Lung microvascular endothelial cell (primary cell): Measurements from ENCODE around the gene MCTP1. TPM values are rescaled to one million over a fixed set of nuclear protein-coding genes. Genes with fewer than 3 reads are reported as not detected.
"Not testable (repeated sequence)": the region's sequence is repeated elsewhere in the genome, so short reads cannot be mapped to it uniquely, and the experiment has no call there.

ENCODE experiments used
- DNase-seq, 2 donors: peaks; one replicate each; pipeline versions ENCODE4 v3.0.0 to v3.0.0-alpha.2; 2010; ENCODE audit warnings: low read depth in 2 of 2
- total RNA-seq: library from RNA; depleted of rRNA; stranded (reverse); fragments of >200 nt; gene quantifications from 2 replicates; pipeline ENCODE4 v1.2.1, GENCODE V29; 2014

Gene MCTP1
- total RNA-seq, 1 donor from 2014 or later: 55.8 TPM

GRCh38 chr5:95184924-95185323, 100.0 kb downstream of the MCTP1 start:
- no peak for DNase-seq

DNA sequence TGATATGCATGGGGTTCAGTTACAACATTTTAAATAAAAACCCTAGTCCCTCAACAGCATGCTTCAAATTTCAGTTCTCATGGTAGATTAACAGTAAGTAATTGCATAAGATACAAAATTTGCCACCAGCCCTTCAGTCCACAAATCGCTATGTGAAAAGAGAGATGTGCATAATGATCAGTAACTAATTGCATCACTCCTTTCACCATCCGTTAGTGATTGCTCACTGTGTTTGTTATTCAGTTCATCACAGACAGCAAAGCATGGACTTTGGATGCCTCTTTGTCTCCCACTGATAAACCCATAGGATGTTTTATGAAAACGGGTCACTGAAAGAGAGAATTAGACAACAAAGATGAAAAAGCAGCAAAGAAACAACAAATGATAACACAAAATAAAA, 103.2 kb downstream of the MCTP1 start:
- DNase-seq: no peak

DNA sequence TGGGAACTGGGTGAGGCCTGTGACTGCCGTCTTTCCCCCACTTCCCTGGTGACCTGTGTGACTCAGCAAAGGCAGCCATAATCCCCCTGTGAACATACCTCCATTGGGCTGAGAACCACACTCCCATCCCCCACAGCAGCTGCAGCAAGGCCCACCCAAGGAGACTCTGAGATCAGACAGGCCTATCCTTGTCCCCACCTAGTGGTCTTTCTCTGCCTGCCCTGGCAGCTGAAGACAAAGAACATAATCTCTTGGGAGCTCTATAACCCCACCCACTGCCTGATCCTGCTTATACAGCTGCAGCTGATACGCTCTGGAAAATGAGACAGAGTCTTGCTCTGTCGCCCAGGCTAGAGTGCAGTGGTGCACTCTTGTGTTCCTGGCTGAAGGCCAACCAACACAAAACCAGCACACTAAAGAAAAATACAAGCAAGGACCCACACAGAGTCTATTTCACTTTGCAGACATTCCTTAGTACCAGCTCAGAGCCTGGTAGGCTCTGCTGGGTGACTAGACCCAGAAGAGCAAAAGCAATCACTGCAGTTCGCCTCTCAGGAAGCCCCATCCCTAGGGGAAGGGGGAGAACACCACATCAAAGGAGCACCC, 106.7 kb downstream of the MCTP1 start:
- peak in 1 of 2 donors; percentile 5 for DNase-seq

GRCh38 chr5:95177456-95177855, 107.4 kb downstream of the MCTP1 start:
- DNase-seq: no peak

GRCh38 chr5:95175106-95175505, 109.8 kb downstream of the MCTP1 start:
- DNase-seq: no peak

DNA sequence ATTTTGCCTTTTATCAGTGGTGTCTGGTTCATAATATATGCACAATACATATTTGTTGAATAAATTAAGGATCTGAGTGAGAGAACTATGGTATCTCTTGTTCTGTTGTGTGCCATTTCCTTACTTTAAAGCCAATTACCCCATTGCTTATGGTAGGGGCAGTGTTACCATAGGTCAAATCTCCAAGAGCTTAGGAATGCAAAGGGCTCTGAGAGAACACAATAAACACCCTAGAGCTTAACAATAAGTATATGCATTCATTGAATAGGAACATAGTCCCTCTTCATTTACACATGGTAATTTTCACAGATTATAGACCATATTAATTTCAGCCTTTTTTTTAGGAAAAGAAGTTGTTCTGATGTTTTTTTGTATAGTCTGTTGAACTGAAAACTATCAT, 112.2 kb downstream of the MCTP1 start:
- DNase-seq: no peak

GRCh38 chr5:95164861-95165260, 120.0 kb downstream of the MCTP1 start:
- no peak for DNase-seq

- DNase-seq: no peak
These were observed 121.8 kb downstream of the MCTP1 start for GRCh38 chr5:95163079-95163478.

- no peak for DNase-seq
These were observed 122.5 kb downstream of the MCTP1 start for GRCh38 chr5:95162231-95162992.

DNA sequence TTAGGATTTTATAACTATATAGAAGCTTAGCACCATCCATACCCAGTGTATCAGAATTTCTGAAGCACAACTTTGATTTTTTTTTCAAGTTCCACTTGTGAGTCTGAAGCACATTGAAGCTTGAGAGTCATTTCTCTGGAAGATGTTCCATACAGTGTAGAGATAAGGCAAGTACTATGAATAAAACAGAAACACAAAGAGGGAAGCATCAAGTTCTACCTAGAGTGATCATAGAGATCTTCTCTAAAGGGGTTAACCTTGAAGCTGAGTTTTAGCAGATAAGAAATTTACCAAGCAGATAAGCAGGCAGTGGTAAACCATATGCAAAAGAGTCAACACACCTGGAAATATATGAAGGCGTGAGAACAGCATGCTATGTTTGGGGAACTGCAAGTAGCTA, 125.3 kb downstream of the MCTP1 start:
- DNase-seq: no peak

DNA sequence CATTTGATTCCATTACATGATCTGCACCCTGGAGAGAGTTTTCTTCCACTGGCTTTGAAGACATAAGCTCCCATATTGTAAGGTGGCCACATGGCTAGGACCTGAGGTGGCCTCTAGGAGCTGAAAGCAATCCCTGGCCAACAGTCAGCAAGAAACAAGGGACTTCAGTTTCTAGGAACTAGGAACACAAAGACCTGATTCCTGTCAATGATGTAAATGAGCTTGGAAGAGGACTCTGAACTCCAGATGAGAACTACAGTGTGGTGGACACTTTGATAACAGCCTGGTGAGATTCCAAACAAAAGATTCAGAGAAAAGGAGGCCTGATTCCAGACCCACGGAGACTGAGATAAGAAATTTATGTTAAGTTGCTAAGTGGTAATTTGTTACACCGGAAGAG, 129.0 kb downstream of the MCTP1 start:
- no peak for DNase-seq

- DNase-seq: no peak
These were observed 131.4 kb downstream of the MCTP1 start for GRCh38 chr5:95153511-95153910.

GRCh38 chr5:95152535-95152934, 132.4 kb downstream of the MCTP1 start:
- no peak for DNase-seq

- no peak for DNase-seq
These were observed 132.8 kb downstream of the MCTP1 start for GRCh38 chr5:95152131-95152530.

DNA sequence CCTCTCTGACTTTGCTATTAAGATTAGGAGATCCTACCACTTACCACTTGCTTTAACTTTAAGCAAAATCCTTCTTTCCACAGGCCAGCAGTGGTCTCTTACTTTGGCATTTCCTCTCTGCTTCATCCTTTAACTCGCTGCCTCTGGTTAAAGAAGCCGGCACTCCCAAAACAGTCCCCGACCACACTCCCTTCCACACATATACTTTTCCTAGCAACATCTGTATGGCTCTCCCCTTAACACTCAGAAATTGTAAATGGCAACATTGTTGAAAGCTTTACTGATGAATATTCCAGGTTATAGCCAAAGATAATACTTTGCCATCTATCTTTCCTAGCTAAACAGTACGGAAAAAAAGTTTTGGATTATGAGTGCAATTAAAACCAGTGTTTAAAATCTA, 133.2 kb downstream of the MCTP1 start:
- DNase-seq: no peak

GRCh38 chr5:95149387-95149786, 135.5 kb downstream of the MCTP1 start:
- DNase-seq: no peak

DNA sequence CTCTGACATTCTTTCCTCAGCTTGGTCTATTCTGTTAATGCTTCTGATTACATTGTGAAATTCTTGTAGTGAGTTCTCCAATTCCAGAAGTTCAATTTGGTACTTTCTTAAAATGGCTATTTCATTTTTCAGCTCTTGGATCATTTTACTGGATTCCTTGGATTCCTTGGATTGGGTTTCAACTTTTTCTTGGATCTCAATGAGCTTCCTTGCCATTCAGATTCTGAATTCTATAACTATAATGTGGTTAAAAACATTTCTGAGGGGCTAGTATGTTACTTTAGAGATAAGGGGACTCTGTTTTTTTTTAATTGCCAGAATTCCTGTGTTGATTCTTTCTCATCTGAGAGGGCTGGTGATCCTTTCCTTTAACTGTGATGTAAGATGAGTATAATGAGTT, 136.4 kb downstream of the MCTP1 start:
- DNase-seq: no peak

- not testable (repeated sequence) for DNase-seq
These were observed 141.0 kb downstream of the MCTP1 start for GRCh38 chr5:95143858-95144257.

DNA sequence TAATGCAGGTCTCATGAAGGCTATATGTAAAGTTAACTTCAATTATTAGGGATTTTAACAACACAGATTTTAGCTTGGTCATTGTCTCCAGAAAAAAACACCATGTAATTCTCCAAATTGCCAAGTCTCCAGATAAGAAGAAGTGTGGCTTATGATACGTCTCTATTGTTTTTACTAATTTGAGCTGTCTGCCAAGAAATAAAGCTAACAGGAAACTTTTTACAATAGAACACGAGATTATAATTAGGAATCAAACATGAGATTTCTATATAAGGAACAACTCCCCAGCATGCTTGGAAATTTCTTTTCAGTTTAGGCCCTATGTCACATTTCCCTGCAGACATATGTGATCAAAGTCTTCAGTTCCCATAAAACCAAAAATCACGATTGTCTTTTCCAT, 142.7 kb downstream of the MCTP1 start:
- DNase-seq: peak in 1 of 2 donors; percentile 8

DNA sequence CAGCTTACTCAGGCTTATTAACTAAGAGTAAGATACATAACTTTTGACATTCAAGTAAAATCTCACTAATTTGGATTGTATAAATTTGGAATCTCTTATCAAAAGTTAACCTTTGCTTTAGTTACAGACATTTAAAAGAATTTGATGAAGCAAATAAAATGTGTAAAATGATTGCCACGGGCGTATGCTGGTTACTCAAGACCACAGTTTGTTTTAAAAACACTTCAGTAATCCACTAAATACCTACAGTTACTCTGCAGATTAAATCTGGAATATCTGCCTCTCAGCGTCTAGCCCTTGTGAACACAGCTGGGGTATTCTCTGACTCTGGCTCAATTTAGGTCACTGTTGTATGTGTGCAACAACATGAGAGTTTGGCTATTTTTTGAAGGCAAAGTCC, 143.8 kb downstream of the MCTP1 start:
- DNase-seq: no peak

- DNase-seq: no peak
These were observed 150.6 kb downstream of the MCTP1 start for GRCh38 chr5:95134326-95134725.

DNA sequence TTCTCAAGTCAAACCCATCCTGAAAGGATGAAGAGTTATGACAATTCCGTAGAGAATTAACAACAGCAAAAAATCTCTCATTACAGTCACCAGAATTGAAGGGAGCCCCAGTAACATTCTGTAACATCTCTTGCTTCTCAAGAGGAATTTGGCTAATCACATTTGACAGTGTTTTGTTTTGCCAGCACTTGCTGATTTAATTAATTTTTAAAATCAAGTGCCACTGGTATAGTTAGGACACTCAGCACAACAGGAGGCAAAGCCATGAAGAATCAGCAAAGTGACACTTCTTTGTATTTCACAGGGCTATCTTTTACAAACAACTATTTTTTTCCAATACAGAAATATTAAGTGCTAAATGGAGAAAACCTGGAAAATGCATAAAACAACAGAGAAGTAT, 152.8 kb downstream of the MCTP1 start:
- DNase-seq: no peak

DNA sequence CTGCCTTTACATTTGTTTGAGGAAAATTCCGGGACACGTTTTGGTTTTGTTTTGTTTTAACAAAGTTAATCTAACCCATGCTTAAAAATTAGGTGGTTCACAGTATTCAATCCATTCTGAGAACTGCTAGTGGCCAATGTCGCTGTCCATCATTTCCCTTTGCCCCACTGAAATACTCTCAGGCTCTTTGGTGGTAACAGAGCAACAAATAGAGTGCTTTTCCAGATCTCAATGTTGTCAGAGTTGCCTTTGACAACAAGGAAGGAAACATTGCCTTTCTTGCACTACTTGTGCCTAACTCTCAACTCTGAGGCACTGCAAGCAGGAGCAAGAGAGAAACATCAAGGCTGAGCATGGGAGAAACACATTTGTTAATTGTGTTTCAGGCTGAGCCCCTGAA, 154.0 kb downstream of the MCTP1 start:
- peak in 1 of 2 donors; percentile 22 for DNase-seq
